Measurements from ENCODE around the gene CLDN12.

CLDN12 gene

DNA sequence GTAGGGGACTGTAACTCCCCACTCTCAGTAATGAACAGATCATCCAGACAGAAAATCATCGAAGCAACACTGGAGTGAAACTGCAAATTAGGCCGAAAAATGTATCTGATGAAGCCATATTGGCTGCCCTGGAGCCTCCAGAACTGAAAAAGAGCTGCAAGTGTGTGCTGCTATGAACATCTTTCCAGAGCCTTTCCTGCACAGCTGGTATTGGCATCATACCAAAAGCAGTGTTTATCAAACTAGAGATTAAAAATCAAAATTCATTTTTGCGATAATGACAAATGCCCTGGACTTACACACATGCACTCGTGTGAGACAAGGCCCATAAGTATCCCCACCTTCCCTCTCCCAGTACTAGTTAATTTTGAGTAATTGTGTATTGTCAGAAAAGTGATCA, 6.8 kb upstream of the CLDN12 start:
- H3K27ac ChIP-seq = no peak overlapping the region
- TF ChIP-seq, protein P1, sequence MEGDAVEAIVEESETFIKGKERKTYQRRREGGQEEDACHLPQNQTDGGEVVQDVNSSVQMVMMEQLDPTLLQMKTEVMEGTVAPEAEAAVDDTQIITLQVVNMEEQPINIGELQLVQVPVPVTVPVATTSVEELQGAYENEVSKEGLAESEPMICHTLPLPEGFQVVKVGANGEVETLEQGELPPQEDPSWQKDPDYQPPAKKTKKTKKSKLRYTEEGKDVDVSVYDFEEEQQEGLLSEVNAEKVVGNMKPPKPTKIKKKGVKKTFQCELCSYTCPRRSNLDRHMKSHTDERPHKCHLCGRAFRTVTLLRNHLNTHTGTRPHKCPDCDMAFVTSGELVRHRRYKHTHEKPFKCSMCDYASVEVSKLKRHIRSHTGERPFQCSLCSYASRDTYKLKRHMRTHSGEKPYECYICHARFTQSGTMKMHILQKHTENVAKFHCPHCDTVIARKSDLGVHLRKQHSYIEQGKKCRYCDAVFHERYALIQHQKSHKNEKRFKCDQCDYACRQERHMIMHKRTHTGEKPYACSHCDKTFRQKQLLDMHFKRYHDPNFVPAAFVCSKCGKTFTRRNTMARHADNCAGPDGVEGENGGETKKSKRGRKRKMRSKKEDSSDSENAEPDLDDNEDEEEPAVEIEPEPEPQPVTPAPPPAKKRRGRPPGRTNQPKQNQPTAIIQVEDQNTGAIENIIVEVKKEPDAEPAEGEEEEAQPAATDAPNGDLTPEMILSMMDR (conservative IDR thresholded peaks at IDR 0.05) = no peak

DNA sequence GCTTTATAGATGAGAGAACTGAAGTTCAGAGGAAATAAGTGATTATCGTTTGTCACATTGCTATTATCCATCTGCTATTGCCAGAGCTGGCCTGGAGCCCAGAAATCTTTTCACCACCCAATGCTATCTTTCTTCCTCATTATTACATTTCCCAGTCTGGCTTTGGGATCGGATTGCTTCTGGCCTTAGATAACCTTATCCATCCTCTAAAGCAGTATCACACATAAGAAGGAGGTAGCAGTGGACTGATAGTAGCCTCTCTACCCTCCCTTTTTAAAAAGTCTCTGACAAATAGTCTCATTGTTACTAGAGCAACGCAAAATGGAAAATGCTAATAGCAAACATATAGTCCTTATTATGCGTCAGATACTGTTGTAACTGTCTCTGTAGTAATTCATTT, 1.3 kb upstream of the CLDN12 start:
- H3K27ac ChIP-seq = peak overlapping the region; percentile 87; the same call in 1 of the 2 replicates
- TF ChIP-seq, protein P1 (conservative IDR thresholded peaks at IDR 0.05) = no peak

DNA sequence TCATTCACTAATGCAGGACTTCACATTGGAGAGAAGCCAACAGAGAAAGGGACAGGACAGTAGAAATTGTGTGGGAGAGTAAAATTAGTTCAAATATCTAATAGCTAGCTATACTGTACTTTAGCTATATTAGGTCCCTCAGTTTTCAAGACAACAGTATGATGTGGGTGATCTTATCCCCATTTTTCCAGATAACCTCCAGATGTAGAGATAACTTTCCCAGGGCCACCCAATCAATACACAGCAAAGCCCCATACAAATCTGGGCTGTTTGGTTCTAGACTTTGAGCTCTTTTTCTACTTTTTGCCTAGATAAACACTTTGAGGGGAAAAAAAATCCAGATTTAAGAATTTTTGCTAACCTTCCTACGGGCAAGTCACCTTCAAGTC, 482 bp upstream of the CLDN12 start:
- TF ChIP-seq, protein P1 (conservative IDR thresholded peaks at IDR 0.05) = no peak
- H3K27ac ChIP-seq = peak overlapping the region; percentile 87

GRCh38 chr7:90404777-90405176, 1.5 kb downstream of the CLDN12 start:
- peak overlapping the region; percentile 87 for H3K27ac ChIP-seq
- TF ChIP-seq, protein P1 (conservative IDR thresholded peaks at IDR 0.05) = no peak

DNA sequence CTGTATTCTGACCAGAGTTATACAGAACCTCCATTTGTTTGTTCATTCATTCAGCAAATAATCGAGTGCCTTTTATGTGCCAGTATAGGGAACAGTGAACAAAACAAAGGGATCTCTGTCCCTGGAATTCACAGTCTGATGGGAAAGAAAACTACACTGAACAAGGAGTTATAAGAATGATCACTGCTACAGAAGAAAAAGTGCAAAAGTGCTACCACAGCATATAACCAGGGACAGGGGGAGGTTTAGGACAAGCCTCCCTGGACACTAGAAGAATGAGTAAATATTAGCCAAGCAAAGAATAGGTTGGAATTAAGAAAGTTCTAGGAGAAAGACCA, 4.2 kb downstream of the CLDN12 start:
- TF ChIP-seq, protein P1 (conservative IDR thresholded peaks at IDR 0.05) = no peak
- peak overlapping the region; percentile 13 for H3K27ac ChIP-seq

DNA sequence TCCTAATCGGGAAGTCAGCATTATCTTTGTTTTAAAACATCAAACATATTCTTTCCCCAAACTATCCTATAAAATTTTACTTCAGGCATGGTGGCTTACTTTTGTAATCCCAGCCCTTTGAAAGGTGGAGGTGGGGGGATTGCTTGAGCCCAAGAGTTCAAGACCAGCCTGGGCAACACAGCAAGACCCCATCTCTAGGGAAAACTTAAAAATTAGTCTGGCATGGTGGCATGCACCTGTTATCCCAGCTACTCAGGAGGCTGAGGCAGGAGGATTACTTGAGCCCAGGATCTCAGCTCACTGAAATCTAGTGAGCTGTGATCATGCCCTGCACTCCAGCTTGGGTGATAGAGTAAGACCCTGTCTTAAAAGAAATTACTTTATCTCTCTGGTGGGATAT, 4.9 kb downstream of the CLDN12 start:
- peak overlapping the region; percentile 13; the same call in 1 of the 2 replicates for H3K27ac ChIP-seq
- TF ChIP-seq, protein P1 (conservative IDR thresholded peaks at IDR 0.05) = no peak

DNA sequence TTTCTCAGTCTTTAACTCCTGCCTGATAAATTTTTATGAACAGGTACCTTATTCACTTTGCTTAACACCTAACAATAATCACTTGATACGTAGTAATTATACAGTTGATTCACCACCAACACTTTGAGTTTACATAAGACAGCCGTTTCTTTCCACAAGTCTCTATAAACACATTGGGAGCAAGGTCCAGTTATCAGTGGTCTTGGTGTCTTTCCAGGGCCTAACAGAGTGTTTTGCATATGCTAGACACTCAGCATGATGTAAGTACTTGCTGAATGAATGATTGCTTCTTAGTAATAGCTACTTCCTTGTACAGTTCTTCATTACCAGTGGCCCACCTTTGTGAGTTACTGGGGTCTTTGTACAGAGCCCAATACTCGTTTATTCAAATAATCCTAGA, 6.4 kb downstream of the CLDN12 start:
- TF ChIP-seq, protein P1 (conservative IDR thresholded peaks at IDR 0.05) = no peak
- no peak overlapping the region for H3K27ac ChIP-seq

DNA sequence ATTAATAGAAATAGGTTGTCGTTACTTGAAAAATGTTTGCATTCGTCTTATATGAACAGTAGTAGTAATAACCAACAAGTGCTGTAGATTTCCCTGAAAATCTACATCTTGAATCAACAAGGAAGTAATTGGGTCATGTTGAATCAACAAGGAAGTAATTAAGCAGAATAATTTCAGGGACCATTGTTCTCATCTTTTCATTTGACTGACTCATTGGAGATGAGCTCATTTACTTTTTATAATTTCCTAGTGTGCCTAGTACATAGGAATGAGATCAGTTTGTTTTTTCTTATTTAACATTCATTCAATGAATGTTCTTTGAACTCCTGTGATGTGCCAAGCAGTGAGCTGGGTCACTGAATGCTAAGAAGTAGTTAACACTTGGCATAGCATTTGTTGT, 8.2 kb downstream of the CLDN12 start:
- TF ChIP-seq, protein P1 (conservative IDR thresholded peaks at IDR 0.05) = no peak
- peak overlapping the region; percentile 61 for H3K27ac ChIP-seq
